SK-N-SH (cell line): ENCODE results near the gene MCTS1. TPM values are rescaled to one million over a fixed set of nuclear protein-coding genes. Genes with fewer than 3 reads are reported as not detected.
A peak's percentile ranks its signal among the peaks of the same experiment; 100 is the strongest.

Source experiments
- CTCF ChIA-PET: fragments of 300-600, 350-600 bp; formaldehyde crosslinking; extraction: SDS; loops from one replicate; lab custom pipeline; 2021; lab: Yijun Ruan, JAX
- POLR2A ChIA-PET: fragments of 350-600 bp; sonication (Branson Sonifier 250); formaldehyde crosslinking; extraction: SDS; loops from one replicate; lab custom pipeline; 2020; ENCODE audit warnings: antibody characterized with exemption, inconsistent platforms; lab: Yijun Ruan, JAX
- DNase-seq: peaks from one replicate; pipeline ENCODE4 v3.0.0; 2012
- H2AFZ ChIP-seq: fragments of 200-600 bp; sonication (generic); 2 replicates; pipeline ENCODE4 v1.8.1; 2016; ENCODE audit warnings: antibody characterized with exemption, mild to moderate bottlenecking, low read depth
- H3F3A ChIP-seq: fragments of 200-600 bp; sonication (generic); replicated peaks from 2 replicates; pipeline ENCODE3; 2016; ENCODE audit warnings: antibody characterized with exemption, mild to moderate bottlenecking; ENCODE audit not compliant: insufficient read depth
- H3K27ac ChIP-seq, 2 experiments: fragments of 200-500 bp in 1 of 2; fragments of 200-600 bp in 1 of 2; sonication (Bioruptor generic) in 1 of 2; sonication (generic), shearing (Covaris generic) in 1 of 2; 2 replicates each; pipeline versions ENCODE4 v1.5.1 to v1.6.1; 2014 to 2016; ENCODE audit warnings: low read depth in 2 of 2, inconsistent platforms in 1 of 2, low read length in 1 of 2, mild to moderate bottlenecking in 1 of 2, mixed read lengths in 1 of 2
- H3K27me3 ChIP-seq: fragments of 200-600 bp; sonication (generic), shearing (Covaris generic); 2 replicates; pipeline ENCODE4 v1.6.1; 2016; ENCODE audit warnings: mixed run types; ENCODE audit not compliant: insufficient read depth
- H3K36me3 ChIP-seq, 2 experiments: fragments of 200-500 bp in 1 of 2; fragments of 200-600 bp in 1 of 2; sonication (Bioruptor generic) in 1 of 2; sonication (generic) in 1 of 2; replicated peaks in 1 of 2; 2 replicates each; pipeline versions ENCODE3 to v1.5.1; 2014 to 2016; ENCODE audit warnings: low read length in 1 of 2, mild to moderate bottlenecking in 1 of 2; ENCODE audit not compliant: insufficient read depth in 2 of 2, control insufficient read depth in 1 of 2
- H3K4me1 ChIP-seq, 2 experiments: fragments of 200-500 bp in 1 of 2; fragments of 200-600 bp in 1 of 2; sonication (Bioruptor generic) in 1 of 2; sonication (generic), shearing (Covaris generic) in 1 of 2; 2 replicates each; pipeline versions ENCODE4 v1.5.1 to v1.6.1; 2014 to 2016; ENCODE audit warnings: low read depth in 1 of 2, low read length in 1 of 2, mixed run types in 1 of 2; ENCODE audit not compliant: insufficient read depth in 2 of 2, control insufficient read depth in 1 of 2
- H3K4me2 ChIP-seq: fragments of 200-600 bp; sonication (generic), shearing (Covaris generic); 2 replicates; pipeline ENCODE4 v1.6.1; 2017; ENCODE audit warnings: mixed run types
- H3K4me3 ChIP-seq, 2 experiments: fragments of 200-500 bp in 1 of 2; fragments of 200-600 bp in 1 of 2; sonication (Bioruptor generic) in 1 of 2; sonication (generic), shearing (Covaris generic) in 1 of 2; 2 replicates each; pipeline versions ENCODE4 v1.5.1 to v1.8.1; 2014 to 2016; ENCODE audit warnings: low read depth in 2 of 2, inconsistent platforms in 1 of 2, low read length in 1 of 2, mild to moderate bottlenecking in 1 of 2, mixed read lengths in 1 of 2, moderate library complexity in 1 of 2
- H3K79me2 ChIP-seq: fragments of 200-600 bp; sonication (generic); 2 replicates; pipeline ENCODE4 v1.8.1; 2017; ENCODE audit warnings: mild to moderate bottlenecking; ENCODE audit not compliant: insufficient read depth
- H3K9ac ChIP-seq: fragments of 200-600 bp; sonication (generic); 2 replicates; pipeline ENCODE4 v1.6.1; 2017; ENCODE audit warnings: mixed run types
- H3K9me2 ChIP-seq: fragments of 200-600 bp; sonication (generic); 2 replicates; pipeline ENCODE4 v1.6.1; 2017; ENCODE audit warnings: mixed run types
- H3K9me3 ChIP-seq: fragments of 200-600 bp; sonication (generic); 2 replicates; pipeline ENCODE4 v1.6.1; 2017; ENCODE audit warnings: mixed run types, mild to moderate bottlenecking, moderate library complexity
- H4K20me1 ChIP-seq: fragments of 200-600 bp; sonication (generic); 2 replicates; pipeline ENCODE4 v1.6.1; 2017; ENCODE audit warnings: mild to moderate bottlenecking, mixed run types; ENCODE audit not compliant: insufficient read depth
- CHD2 ChIP-seq: fragments of 150-350 bp; IDR thresholded peaks from 2 replicates; pipeline ENCODE4 v1.6.1; 2018; ENCODE audit warnings: low read length; ENCODE audit not compliant: partially characterized antibody
- GABPA ChIP-seq: IDR thresholded peaks from 2 replicates; pipeline ENCODE4 v1.4.0; 2012; ENCODE audit warnings: low read depth, mild to moderate bottlenecking
- MXI1 ChIP-seq: IDR thresholded peaks from 2 replicates; pipeline ENCODE4 v1.6.1; 2012; ENCODE audit warnings: mild to moderate bottlenecking, low read depth, low read length, improper control_type of control experiment
- POLR2AphosphoS5 ChIP-seq: IDR thresholded peaks from 2 replicates; pipeline ENCODE4 v1.6.1; 2012; ENCODE audit warnings: low read depth, low read length
- RAD21 ChIP-seq: IDR thresholded peaks from 2 replicates; pipeline ENCODE4 v1.6.1; 2012; ENCODE audit warnings: mild to moderate bottlenecking, low read length
- RXRA ChIP-seq: IDR thresholded peaks from 2 replicates; pipeline ENCODE4 v1.4.0; 2012; ENCODE audit warnings: low read depth, mild to moderate bottlenecking, borderline replicate concordance
- TAF1 ChIP-seq: IDR thresholded peaks from 2 replicates; pipeline ENCODE4 v1.6.1; 2012; ENCODE audit warnings: low read depth, mild to moderate bottlenecking, low read length, moderate library complexity, borderline replicate concordance
- TCF12 ChIP-seq: IDR thresholded peaks from 2 replicates; pipeline ENCODE4 v1.4.0; 2012
- TEAD4 ChIP-seq: IDR thresholded peaks from 2 replicates; pipeline ENCODE4 v1.4.0; 2012; ENCODE audit warnings: mild to moderate bottlenecking, borderline replicate concordance; ENCODE audit not compliant: insufficient read depth
- WGBS: methylation state at CpG from one replicate; pipeline ENCODE4 v1.1.6; 2017; ENCODE audit warnings: low lambda C conversion rate; 5-methylcytosine and 5-hydroxymethylcytosine counted together
- polyA plus RNA-seq, 3 experiments: library from polyadenylated mRNA; depleted of rRNA; stranded (reverse); fragments of >200 nt; gene quantifications; 2 replicates each; pipeline ENCODE4 v1.2.3, GENCODE V29; 2012
- TF ChIP-seq, protein P1 (sequence below): IDR thresholded peaks from 2 replicates; pipeline ENCODE4 v1.4.0; 2012; ENCODE audit warnings: low read depth, borderline replicate concordance
- TF ChIP-seq, protein P2 (sequence below): IDR thresholded peaks from 2 replicates; pipeline ENCODE4 v1.4.0; 2012; ENCODE audit warnings: low read depth
- TF ChIP-seq, protein P3 (sequence below): fragments of 200-600 bp; sonication (generic); IDR thresholded peaks from 2 replicates; pipeline ENCODE4 v1.6.1; 2017; ENCODE audit warnings: antibody characterized with exemption, mild to moderate bottlenecking, moderate library complexity

MCTS1 gene
- polyA plus RNA-seq, 1 of the 3 experiments (the other 2 are of a cell fraction), result 62.1 TPM

DNA sequence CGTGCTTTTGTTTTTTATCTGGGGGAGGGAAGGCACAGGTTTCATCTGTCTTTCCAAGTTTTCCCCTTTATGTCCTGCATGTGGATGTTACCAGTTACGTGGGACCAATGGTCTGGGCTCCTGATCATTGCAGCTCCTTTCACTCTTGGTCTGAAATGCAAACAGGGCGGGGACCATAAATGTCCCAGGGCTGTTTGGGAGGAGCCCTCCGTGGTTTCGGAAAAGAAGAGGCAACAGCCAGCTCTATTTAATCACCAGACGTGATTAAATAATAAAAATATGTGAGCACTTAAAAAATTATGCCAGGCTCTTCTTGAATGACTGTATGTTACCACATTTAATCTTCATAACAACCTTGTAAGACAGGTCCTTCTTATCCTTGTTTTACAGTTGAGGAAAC is 56.7 kb downstream of the MCTS1 start:
- H3K9ac ChIP-seq, result no peak overlapping the region
- no peaks in the 10 kb centered on the region for H3K4me1 ChIP-seq
- 0 out of 2 replicates have a peak overlapping the region, but pooled peaks have one; percentile 13 for H2AFZ ChIP-seq
- no peak overlapping the region for H3K27ac ChIP-seq
- H3K4me3 ChIP-seq, result no peak overlapping the region
- H3K36me3 ChIP-seq, result no peaks in the 10 kb centered on the region
- H3F3A ChIP-seq, result no peaks in the 10 kb centered on the region
- no peaks in the 10 kb centered on the region for H3K9me2 ChIP-seq
- 27% methylated on average over 6 of the region's 6 CpGs for WGBS
- no peak for TF ChIP-seq TCF12
- TF ChIP-seq POLR2AphosphoS5, result no peak
- TF ChIP-seq, protein P1, sequence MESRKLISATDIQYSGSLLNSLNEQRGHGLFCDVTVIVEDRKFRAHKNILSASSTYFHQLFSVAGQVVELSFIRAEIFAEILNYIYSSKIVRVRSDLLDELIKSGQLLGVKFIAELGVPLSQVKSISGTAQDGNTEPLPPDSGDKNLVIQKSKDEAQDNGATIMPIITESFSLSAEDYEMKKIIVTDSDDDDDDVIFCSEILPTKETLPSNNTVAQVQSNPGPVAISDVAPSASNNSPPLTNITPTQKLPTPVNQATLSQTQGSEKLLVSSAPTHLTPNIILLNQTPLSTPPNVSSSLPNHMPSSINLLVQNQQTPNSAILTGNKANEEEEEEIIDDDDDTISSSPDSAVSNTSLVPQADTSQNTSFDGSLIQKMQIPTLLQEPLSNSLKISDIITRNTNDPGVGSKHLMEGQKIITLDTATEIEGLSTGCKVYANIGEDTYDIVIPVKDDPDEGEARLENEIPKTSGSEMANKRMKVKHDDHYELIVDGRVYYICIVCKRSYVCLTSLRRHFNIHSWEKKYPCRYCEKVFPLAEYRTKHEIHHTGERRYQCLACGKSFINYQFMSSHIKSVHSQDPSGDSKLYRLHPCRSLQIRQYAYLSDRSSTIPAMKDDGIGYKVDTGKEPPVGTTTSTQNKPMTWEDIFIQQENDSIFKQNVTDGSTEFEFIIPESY, result no peak
- TF ChIP-seq RXRA, result no peak
- TF ChIP-seq TEAD4, result no peak
- no peak for TF ChIP-seq TAF1
- TF ChIP-seq GABPA, result no peak
- TF ChIP-seq CHD2, result no peak
- TF ChIP-seq, protein P2, sequence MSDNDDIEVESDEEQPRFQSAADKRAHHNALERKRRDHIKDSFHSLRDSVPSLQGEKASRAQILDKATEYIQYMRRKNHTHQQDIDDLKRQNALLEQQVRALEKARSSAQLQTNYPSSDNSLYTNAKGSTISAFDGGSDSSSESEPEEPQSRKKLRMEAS, result no peak
- TF ChIP-seq RAD21, result no peak
- TF ChIP-seq MXI1, result no peak
- TF ChIP-seq, protein P3, sequence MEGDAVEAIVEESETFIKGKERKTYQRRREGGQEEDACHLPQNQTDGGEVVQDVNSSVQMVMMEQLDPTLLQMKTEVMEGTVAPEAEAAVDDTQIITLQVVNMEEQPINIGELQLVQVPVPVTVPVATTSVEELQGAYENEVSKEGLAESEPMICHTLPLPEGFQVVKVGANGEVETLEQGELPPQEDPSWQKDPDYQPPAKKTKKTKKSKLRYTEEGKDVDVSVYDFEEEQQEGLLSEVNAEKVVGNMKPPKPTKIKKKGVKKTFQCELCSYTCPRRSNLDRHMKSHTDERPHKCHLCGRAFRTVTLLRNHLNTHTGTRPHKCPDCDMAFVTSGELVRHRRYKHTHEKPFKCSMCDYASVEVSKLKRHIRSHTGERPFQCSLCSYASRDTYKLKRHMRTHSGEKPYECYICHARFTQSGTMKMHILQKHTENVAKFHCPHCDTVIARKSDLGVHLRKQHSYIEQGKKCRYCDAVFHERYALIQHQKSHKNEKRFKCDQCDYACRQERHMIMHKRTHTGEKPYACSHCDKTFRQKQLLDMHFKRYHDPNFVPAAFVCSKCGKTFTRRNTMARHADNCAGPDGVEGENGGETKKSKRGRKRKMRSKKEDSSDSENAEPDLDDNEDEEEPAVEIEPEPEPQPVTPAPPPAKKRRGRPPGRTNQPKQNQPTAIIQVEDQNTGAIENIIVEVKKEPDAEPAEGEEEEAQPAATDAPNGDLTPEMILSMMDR, result no peak
- H3K4me2 ChIP-seq, result no peak overlapping the region
- no peaks in the 10 kb centered on the region for H4K20me1 ChIP-seq
- H3K27me3 ChIP-seq, result peaks cover under 1% of the 10 kb centered on the region; the same call in 1 of the 2 replicates
- no peaks in the 10 kb centered on the region for H3K9me3 ChIP-seq
- DNase-seq, result no peak
- ChIA-PET CTCF (interaction anchor here (1.4 kb wide), 2 partner anchors 146 to 162 kb away, joined by 3 to 5 read pairs; no protein-coding TSS in a partner anchor), POLR2A (no interaction called here)
- no peaks in the 10 kb centered on the region for H3K79me2 ChIP-seq

Other genes with a start within 250 kb of the MCTS1 start
- not detected in 2 replicates for gene ATP1B4, start 242.0 kb upstream of the MCTS1 start, polyA plus RNA-seq (2012; rRNA removed)
- 108 and 141 TPM in 2 replicates for gene LAMP2, start 134.8 kb upstream of the MCTS1 start, polyA plus RNA-seq (2012; rRNA removed)
- gene CUL4B, start 43.1 kb upstream of the MCTS1 start, polyA plus RNA-seq (2012; rRNA removed), result 24.1 and 42.6 TPM in 2 replicates
- 26.9 and 30.9 TPM in 2 replicates for gene C1GALT1C1, start 26.0 kb downstream of the MCTS1 start, polyA plus RNA-seq (2012; rRNA removed)